Right lobe of liver (tissue), 4 donors: Measurements from ENCODE around the gene ARHGAP36.

Source experiments
- POLR2A ChIP-seq: fragments of 450-650 bp; IDR thresholded peaks from one replicate; pipeline ENCODE4 v1.6.1; 2017; ENCODE audit warnings: antibody characterized with exemption, mild to moderate bottlenecking
- TF ChIP-seq, protein P1 (sequence below), 4 donors: fragments of 200-600 bp in 3 of 4; fragments of 450-650 bp in 1 of 4; IDR thresholded peaks; one replicate each; pipeline versions ENCODE4 v1.5.1 to v1.8.0; 2016 to 2022; ENCODE audit warnings: antibody characterized with exemption in 4 of 4, mild to moderate bottlenecking in 2 of 4
- donor health status: DM: no; HTN: no; CAD: no.
- donor health status: DM: no; HTN: no; CAD: no.
- donor health status: DM: no; HTN: yes; CAD: no.

DNA sequence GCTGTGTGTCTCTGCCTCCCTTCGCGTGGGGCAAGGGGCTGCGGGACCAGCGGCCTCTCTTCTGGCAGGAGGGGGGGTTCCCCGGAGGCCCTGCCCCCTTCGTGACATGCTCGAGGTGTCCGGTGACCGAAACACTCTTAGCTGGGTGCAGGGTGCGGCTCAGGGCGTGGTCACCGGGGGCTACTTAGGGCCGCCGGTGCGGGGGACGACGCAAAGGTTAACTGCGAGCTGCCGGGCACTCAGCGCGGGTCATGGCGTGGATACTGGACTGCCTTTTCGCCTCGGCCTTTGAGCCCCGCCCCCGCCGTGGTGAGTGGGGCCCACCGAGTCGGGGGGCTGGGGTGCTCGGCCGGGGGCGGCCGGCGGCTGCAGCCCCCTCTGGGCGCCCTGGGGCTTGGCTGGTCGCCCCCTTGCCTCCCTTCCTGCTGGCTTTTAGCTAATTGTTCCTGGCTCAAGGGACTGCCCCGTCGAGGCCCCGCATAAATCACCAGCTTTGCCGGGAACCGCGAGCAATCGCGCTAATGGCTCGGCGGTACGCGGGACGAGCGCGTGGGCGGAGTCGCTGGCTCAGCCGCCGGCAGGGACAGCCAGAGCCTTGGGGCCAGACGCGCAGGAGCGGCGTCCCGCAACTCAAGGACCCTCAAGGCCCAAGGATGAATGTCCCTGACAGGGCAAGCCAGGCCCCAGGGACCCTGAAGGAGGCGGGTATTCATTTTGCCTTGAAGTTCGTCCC is at the start of gene ARHGAP36:
- TF ChIP-seq, protein P1, sequence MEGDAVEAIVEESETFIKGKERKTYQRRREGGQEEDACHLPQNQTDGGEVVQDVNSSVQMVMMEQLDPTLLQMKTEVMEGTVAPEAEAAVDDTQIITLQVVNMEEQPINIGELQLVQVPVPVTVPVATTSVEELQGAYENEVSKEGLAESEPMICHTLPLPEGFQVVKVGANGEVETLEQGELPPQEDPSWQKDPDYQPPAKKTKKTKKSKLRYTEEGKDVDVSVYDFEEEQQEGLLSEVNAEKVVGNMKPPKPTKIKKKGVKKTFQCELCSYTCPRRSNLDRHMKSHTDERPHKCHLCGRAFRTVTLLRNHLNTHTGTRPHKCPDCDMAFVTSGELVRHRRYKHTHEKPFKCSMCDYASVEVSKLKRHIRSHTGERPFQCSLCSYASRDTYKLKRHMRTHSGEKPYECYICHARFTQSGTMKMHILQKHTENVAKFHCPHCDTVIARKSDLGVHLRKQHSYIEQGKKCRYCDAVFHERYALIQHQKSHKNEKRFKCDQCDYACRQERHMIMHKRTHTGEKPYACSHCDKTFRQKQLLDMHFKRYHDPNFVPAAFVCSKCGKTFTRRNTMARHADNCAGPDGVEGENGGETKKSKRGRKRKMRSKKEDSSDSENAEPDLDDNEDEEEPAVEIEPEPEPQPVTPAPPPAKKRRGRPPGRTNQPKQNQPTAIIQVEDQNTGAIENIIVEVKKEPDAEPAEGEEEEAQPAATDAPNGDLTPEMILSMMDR (IDR thresholded peaks at IDR 0.05), result no peak
- no peak for TF ChIP-seq POLR2A
